ENCODE measurements around the gene STXBP3. TPM values are rescaled to one million over a fixed set of nuclear protein-coding genes. Genes with fewer than 3 reads are reported as not detected.

The STXBP3 gene
- total RNA-seq, 1 experiment from 2014 or later: 20.9 TPM

- no peaks in the 10 kb centered on the region for H3K27me3 ChIP-seq
- DNase-seq: peak; percentile 86
- H3K36me3 ChIP-seq: no peaks in the 10 kb centered on the region
- no peaks in the 10 kb centered on the region for H3K9me3 ChIP-seq
- H3K4me3 ChIP-seq: no peak overlapping the region
Measured at GRCh38 chr1:108719656-108720435, 26.6 kb upstream of the STXBP3 start.

GRCh38 chr1:108722292-108722691 lies 24.2 kb upstream of the STXBP3 start:
- no peaks in the 10 kb centered on the region for H3K36me3 ChIP-seq
- H3K9me3 ChIP-seq: no peaks in the 10 kb centered on the region
- no peak overlapping the region for H3K4me3 ChIP-seq
- no peak for DNase-seq
- no peaks in the 10 kb centered on the region for H3K27me3 ChIP-seq

DNA sequence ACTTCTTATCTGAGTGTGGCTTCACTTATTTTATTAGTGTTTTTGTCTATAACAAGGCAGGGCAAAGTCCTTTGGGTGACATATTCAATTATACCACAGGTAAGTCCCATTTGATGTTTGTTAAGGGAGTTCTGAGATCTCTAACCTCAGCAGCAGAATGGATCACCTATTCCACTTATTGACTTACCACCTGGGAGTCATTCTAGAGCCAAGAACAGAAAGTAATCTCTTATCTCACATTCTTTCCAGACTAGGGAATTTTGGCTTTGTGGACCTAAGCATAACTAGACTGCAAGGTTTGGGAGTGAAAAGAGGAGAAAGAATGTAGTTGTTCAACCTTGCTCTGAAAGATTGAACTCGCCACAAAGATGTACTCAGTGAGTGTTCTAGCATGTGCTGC lies 20.6 kb upstream of the STXBP3 start:
- Histone ChIP-seq H3K36me3 (no peaks in the 10 kb centered on the region), H3K4me3 (no peak overlapping the region), H3K9me3 (no peaks in the 10 kb centered on the region), H3K27me3 (no peaks in the 10 kb centered on the region)
- no peak for DNase-seq

DNA sequence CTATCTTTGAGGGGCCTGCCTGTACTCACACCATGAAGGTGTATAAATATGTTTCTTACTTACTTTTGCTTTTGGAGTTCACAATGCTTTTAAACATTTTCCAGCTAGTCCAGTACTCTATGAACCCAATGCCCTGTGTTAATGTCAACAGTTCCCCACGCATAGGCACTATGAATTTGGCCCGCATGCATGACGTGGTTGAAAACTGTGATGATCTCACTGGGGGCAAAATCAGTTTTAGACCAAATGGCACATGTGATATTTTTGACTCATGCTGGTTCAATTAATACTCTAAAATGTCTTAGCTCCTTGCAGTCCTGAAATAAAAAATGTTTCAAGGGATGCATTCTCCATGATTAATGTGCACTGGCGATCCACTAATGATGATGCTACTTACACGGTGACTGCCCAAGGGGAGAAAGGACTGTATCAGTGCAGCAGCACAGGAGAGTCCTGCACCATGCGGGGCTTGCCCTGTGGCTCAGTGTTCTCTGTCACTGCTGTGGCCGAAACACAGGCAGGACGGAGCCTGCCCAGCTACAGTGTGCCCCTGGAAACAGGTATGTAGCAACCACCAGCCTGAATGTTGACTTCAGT lies 18.0 kb upstream of the STXBP3 start:
- no peak overlapping the region for H3K4me3 ChIP-seq
- no peaks in the 10 kb centered on the region for H3K36me3 ChIP-seq
- H3K9me3 ChIP-seq: no peaks in the 10 kb centered on the region
- no peak for DNase-seq
- 0 out of 2 replicates have a peak, but pooled peaks cover 2% of the 10 kb centered on the region for H3K27me3 ChIP-seq

DNA sequence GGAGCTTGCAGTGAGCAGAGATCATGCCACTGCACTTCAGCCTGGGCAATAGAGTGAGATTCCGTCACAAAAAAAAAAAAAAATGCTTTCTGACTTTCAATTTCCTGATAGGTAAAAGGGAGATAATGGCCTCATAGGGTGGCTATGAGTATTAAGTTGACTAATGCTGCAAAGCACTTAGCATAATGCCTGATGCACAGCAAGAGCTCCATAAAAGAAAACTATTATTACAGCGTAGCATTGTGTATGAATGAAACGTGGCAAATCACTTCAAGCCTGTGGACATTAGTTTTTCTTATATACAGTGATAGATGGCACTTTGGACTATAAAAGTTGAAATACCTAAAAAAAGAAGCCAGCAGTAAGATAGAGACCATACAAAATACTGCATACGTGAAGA lies 17.0 kb upstream of the STXBP3 start:
- Histone ChIP-seq H3K9me3 (no peaks in the 10 kb centered on the region), H3K36me3 (no peaks in the 10 kb centered on the region), H3K27me3 (0 out of 2 replicates have a peak, but pooled peaks cover 2% of the 10 kb centered on the region), H3K4me3 (no peak overlapping the region)
- no peak for DNase-seq

- Histone ChIP-seq H3K4me3 (no peak overlapping the region), H3K9me3 (no peaks in the 10 kb centered on the region), H3K36me3 (no peaks in the 10 kb centered on the region), H3K27me3 (peaks cover 5% of the 10 kb centered on the region; the same call in 1 of the 2 replicates)
- no peak for DNase-seq
Measured at GRCh38 chr1:108732398-108732797, 14.1 kb upstream of the STXBP3 start.

GRCh38 chr1:108734171-108734865 lies 12.2 kb upstream of the STXBP3 start:
- DNase-seq: no peak
- H3K9me3 ChIP-seq: no peaks in the 10 kb centered on the region
- H3K4me3 ChIP-seq: no peak overlapping the region
- H3K36me3 ChIP-seq: no peaks in the 10 kb centered on the region
- peaks cover 5% of the 10 kb centered on the region; the same call in 1 of the 2 replicates for H3K27me3 ChIP-seq

- Histone ChIP-seq H3K36me3 (no peaks in the 10 kb centered on the region), H3K27me3 (no peaks in the 10 kb centered on the region), H3K4me3 (no peak overlapping the region), H3K9me3 (no peaks in the 10 kb centered on the region)
- no peak for DNase-seq
Measured at GRCh38 chr1:108742253-108742652, 4.2 kb upstream of the STXBP3 start.

DNA sequence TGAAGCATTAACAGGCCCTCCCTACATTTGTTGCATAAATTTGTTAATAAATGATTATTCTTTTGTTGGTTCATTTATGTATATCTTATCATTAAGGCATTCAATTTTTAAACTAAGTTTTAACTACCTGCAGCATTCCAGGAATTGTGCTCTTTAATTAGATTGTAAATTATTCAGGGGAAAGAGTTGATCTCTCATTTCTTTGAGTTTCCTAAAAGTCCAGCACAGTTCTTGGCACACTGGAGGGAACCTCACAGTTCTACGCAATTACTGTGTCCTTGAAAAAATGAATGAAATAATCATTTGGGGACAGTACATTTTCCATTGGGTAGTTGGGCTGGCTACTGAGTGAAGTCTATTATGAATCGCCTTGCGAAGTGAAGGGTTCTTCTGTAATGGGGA lies 493 bp upstream of the STXBP3 start:
- no peak for DNase-seq
- H3K27me3 ChIP-seq: no peaks in the 10 kb centered on the region
- H3K4me3 ChIP-seq: peak overlapping the region; percentile 79; the same call in 1 of the 2 replicates
- H3K9me3 ChIP-seq: no peaks in the 10 kb centered on the region
- H3K36me3 ChIP-seq: peaks cover 4% of the 10 kb centered on the region

DNA sequence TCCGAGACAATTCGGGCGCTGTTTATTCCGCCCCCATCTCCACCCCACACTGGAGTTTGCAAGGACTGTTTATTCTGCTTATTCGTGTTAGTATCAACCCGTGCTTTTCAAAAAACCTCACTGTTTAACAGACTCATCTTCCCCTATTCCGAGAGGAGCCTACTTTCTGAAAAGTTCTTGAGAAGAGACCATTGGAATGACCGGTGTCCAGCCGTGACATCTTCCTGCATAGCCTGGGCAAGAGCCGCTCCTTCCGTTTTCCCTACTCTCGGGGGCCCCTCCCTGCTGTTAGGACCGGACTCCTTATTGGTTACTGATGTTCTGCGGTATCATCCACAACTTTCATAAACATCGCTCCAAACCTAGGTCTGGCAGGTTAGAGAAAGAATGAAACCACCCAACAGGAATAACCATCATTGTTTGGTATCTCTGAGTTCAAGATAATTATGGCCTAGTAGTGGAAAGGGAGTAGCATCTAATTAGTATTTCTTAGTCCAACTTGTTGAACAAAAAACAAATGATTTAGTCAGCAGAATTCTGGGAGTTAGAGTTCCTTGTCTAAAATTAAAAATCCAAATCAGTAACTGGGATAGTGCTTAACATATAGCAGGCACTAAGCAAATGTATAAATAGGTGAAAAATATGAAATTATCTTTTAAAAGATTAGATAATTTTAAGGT lies 837 bp downstream of the STXBP3 start:
- Histone ChIP-seq H3K36me3 (peaks cover 4% of the 10 kb centered on the region), H3K9me3 (no peaks in the 10 kb centered on the region), H3K4me3 (peak overlapping the region; percentile 79), H3K27me3 (no peaks in the 10 kb centered on the region)
- peak; percentile 95 for DNase-seq

GRCh38 chr1:108747898-108748297 lies 1.4 kb downstream of the STXBP3 start:
- no peaks in the 10 kb centered on the region for H3K27me3 ChIP-seq
- H3K9me3 ChIP-seq: no peaks in the 10 kb centered on the region
- no peak for DNase-seq
- peak overlapping the region; percentile 79 for H3K4me3 ChIP-seq
- H3K36me3 ChIP-seq: peaks cover 9% of the 10 kb centered on the region

DNA sequence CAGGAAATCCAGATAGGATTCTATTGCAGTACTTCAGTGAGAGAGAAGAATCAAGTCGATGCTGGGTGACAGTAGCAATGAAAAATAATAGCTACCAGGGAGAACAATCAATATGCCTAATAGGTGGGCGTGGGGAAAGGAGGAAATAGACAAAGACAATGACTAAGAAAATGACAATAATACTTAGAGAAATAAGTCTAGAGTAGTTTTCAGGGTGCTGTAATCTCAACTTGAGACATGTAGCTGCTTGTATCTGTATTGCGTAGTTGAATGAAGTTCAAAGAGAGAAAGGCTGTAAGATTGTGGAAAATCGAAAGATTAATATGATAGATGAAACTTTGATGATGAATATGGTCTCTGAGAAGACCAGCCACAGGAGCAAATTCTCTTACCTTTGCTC lies 2.6 kb downstream of the STXBP3 start:
- Histone ChIP-seq H3K9me3 (no peaks in the 10 kb centered on the region), H3K4me3 (no peak overlapping the region)

GRCh38 chr1:108750476-108751181 lies 4.2 kb downstream of the STXBP3 start:
- Histone ChIP-seq H3K27me3 (no peaks in the 10 kb centered on the region), H3K9me3 (no peaks in the 10 kb centered on the region), H3K36me3 (peaks cover 26% of the 10 kb centered on the region), H3K4me3 (no peak overlapping the region)
- no peak for DNase-seq

More for the DNA sequence above, 2.6 kb downstream of the STXBP3 start:
- no peak for DNase-seq
- no peaks in the 10 kb centered on the region for H3K27me3 ChIP-seq
- H3K36me3 ChIP-seq: peaks cover 18% of the 10 kb centered on the region

DNA sequence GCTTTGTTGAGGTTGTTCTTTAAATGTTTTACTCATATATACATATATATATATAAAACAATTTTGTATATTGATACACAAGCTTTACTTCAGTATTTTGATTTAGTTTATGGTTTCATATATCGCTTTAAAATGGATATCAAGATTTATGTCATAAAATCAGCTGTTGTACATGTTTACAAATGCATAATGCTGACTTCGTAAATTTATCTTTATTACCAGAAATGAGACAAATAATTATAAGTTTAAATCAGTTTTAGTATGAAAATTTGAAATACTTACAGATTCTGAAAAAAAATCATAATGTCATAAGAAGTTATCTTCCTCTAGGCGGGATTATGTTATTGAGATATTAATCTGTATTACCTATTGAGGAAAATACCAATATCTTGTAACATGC lies 6.9 kb downstream of the STXBP3 start:
- H3K36me3 ChIP-seq: peaks cover 35% of the 10 kb centered on the region
- DNase-seq: no peak
- no peaks in the 10 kb centered on the region for H3K9me3 ChIP-seq
- H3K27me3 ChIP-seq: no peaks in the 10 kb centered on the region
- H3K4me3 ChIP-seq: no peak overlapping the region

GRCh38 chr1:108758796-108759195 lies 12.3 kb downstream of the STXBP3 start:
- no peaks in the 10 kb centered on the region for H3K9me3 ChIP-seq
- no peak for DNase-seq
- no peak overlapping the region for H3K4me3 ChIP-seq
- H3K27me3 ChIP-seq: no peaks in the 10 kb centered on the region
- H3K36me3 ChIP-seq: peaks cover 65% of the 10 kb centered on the region

GRCh38 chr1:108767115-108767514 lies 20.6 kb downstream of the STXBP3 start:
- Histone ChIP-seq H3K36me3 (peaks cover 56% of the 10 kb centered on the region), H3K9me3 (no peaks in the 10 kb centered on the region), H3K4me3 (no peak overlapping the region), H3K27me3 (no peaks in the 10 kb centered on the region)
- DNase-seq: no peak

Measured in MG63 (cell line).